Measurements from ENCODE around the gene SMAD2. TPM values are rescaled to one million over a fixed set of nuclear protein-coding genes. Genes with fewer than 3 reads are reported as not detected.

The SMAD2 gene
- total RNA-seq, 1 donor from 2014 or later, result 28.5 TPM

GRCh38 chr18:47876813-47877212 is 53.6 kb downstream of the SMAD2 start:
- no peaks in the 10 kb centered on the region for H3K27me3 ChIP-seq
- H3K9me3 ChIP-seq, result no peaks in the 10 kb centered on the region
- H3K27ac ChIP-seq, result no peak overlapping the region
- no peak for TF ChIP-seq POLR2AphosphoS5 (IDR thresholded peaks at IDR 0.05; ENCODE audit: insufficient read depth in 1 of 2, low read depth in 1 of 2)
- no peak for TF ChIP-seq CTCF (IDR thresholded peaks at IDR 0.05)
- no peak for TF ChIP-seq POLR2A (IDR thresholded peaks at IDR 0.05)
- H3K36me3 ChIP-seq, result no peaks in the 10 kb centered on the region
- DNase-seq (ENCODE audit: extremely low spot score in 2 of 2), result no peak
- H3K4me3 ChIP-seq, result no peak overlapping the region
- intact Hi-C loops (cut with DNase I), result no loop called here
- peaks cover 6% of the 10 kb centered on the region for H3K4me1 ChIP-seq

- Histone ChIP-seq H3K36me3 (no peaks in the 10 kb centered on the region), H3K4me3 (no peak overlapping the region), H3K9me3 (no peaks in the 10 kb centered on the region), H3K4me1 (peaks cover 21% of the 10 kb centered on the region), H3K27ac (no peak overlapping the region), H3K27me3 (no peaks in the 10 kb centered on the region)
- intact Hi-C loops (cut with DNase I), result no loop called here
- DNase-seq (ENCODE audit: extremely low spot score in 2 of 2), result no peak
- TF ChIP-seq POLR2AphosphoS5 (IDR thresholded peaks at IDR 0.05; ENCODE audit: insufficient read depth in 1 of 2, low read depth in 1 of 2), result no peak
- no peak for TF ChIP-seq POLR2A (IDR thresholded peaks at IDR 0.05)
- no peak for TF ChIP-seq CTCF (IDR thresholded peaks at IDR 0.05)
Observed at GRCh38 chr18:47873625-47874024, 56.8 kb downstream of the SMAD2 start.

GRCh38 chr18:47872426-47872825 is 58.0 kb downstream of the SMAD2 start:
- Histone ChIP-seq H3K27ac (no peak overlapping the region), H3K36me3 (no peaks in the 10 kb centered on the region), H3K4me3 (no peak overlapping the region), H3K4me1 (peaks cover 21% of the 10 kb centered on the region), H3K27me3 (no peaks in the 10 kb centered on the region), H3K9me3 (no peaks in the 10 kb centered on the region)
- TF ChIP-seq CTCF (IDR thresholded peaks at IDR 0.05), result no peak
- TF ChIP-seq POLR2AphosphoS5 (IDR thresholded peaks at IDR 0.05; ENCODE audit: insufficient read depth in 1 of 2, low read depth in 1 of 2), result no peak
- TF ChIP-seq POLR2A (IDR thresholded peaks at IDR 0.05), result no peak
- no peak for DNase-seq (ENCODE audit: extremely low spot score in 2 of 2)
- intact Hi-C loops (cut with DNase I), result no loop called here

- no peak for DNase-seq (ENCODE audit: extremely low spot score in 2 of 2)
- H3K4me3 ChIP-seq, result no peak overlapping the region
- intact Hi-C loops (cut with DNase I), result no loop called here
- no peak overlapping the region for H3K27ac ChIP-seq
- no peaks in the 10 kb centered on the region for H3K36me3 ChIP-seq
- peaks cover 21% of the 10 kb centered on the region for H3K4me1 ChIP-seq
- no peaks in the 10 kb centered on the region for H3K27me3 ChIP-seq
- no peaks in the 10 kb centered on the region for H3K9me3 ChIP-seq
- TF ChIP-seq CTCF (IDR thresholded peaks at IDR 0.05) (no peak), POLR2AphosphoS5 (IDR thresholded peaks at IDR 0.05; ENCODE audit: insufficient read depth in 1 of 2, low read depth in 1 of 2) (no peak)
Observed at GRCh38 chr18:47871288-47871687, 59.2 kb downstream of the SMAD2 start.

GRCh38 chr18:47870605-47871004 is 59.9 kb downstream of the SMAD2 start:
- H3K36me3 ChIP-seq, result no peaks in the 10 kb centered on the region
- no peaks in the 10 kb centered on the region for H3K27me3 ChIP-seq
- no peak overlapping the region for H3K4me3 ChIP-seq
- no peak for DNase-seq (ENCODE audit: extremely low spot score in 2 of 2)
- H3K4me1 ChIP-seq, result peaks cover 21% of the 10 kb centered on the region
- TF ChIP-seq CTCF (IDR thresholded peaks at IDR 0.05) (no peak), POLR2AphosphoS5 (IDR thresholded peaks at IDR 0.05; ENCODE audit: insufficient read depth in 1 of 2, low read depth in 1 of 2) (peak in 1 of 2 donors; percentile 60), POLR2A (IDR thresholded peaks at IDR 0.05) (no peak)
- no peaks in the 10 kb centered on the region for H3K9me3 ChIP-seq
- intact Hi-C loops (cut with DNase I), result no loop called here
- H3K27ac ChIP-seq, result no peak overlapping the region
